HEK293 (cell line): ENCODE data around the gene SIK3.
A peak's percentile ranks its signal among the peaks of the same experiment; 100 is the strongest.

Source experiments
- CTCF ChIA-PET: fragments of 350-600 bp; formaldehyde crosslinking; extraction: SDS; loops from one replicate; lab custom pipeline; 2021; ENCODE audit warnings: antibody characterized with exemption; lab: Yijun Ruan, JAX
- POLR2A ChIA-PET: fragments of 300-600 bp; formaldehyde crosslinking; extraction: SDS; loops from one replicate; lab custom pipeline; 2020; ENCODE audit warnings: antibody characterized with exemption, inconsistent platforms; lab: Yijun Ruan, JAX
- H3K27ac ChIP-seq: fragments of 200-500 bp; sonication (Bioruptor generic); 2 replicates; pipeline ENCODE4 v1.5.1; 2014; ENCODE audit warnings: low read depth, low read length, control low read depth, inconsistent platforms; ENCODE audit errors: extremely low read depth
- H3K36me3 ChIP-seq, 2 experiments: fragments of 200-500 bp in 1 of 2; sonication (Bioruptor generic) in 1 of 2; 1 replicate in 1 of 2; 2 replicates in 1 of 2; pipeline ENCODE4 v1.5.1; 2014 to 2017; ENCODE audit warnings: inconsistent platforms in 2 of 2, low read length in 2 of 2; ENCODE audit not compliant: control insufficient read depth in 2 of 2, insufficient read depth in 1 of 2
- H3K4me1 ChIP-seq: fragments of 200-500 bp; sonication (Bioruptor generic); 2 replicates; pipeline ENCODE4 v1.5.1; 2014; ENCODE audit warnings: mild to moderate bottlenecking, low read length, inconsistent platforms; ENCODE audit not compliant: control insufficient read depth, insufficient read depth
- H3K4me3 ChIP-seq: 2 replicates; pipeline ENCODE4 v1.5.1; 2011; ENCODE audit warnings: low read depth, mild to moderate bottlenecking, control low read depth, low read length, moderate library complexity
- H3K9me3 ChIP-seq: fragments of 200-500 bp; sonication (Bioruptor generic); 2 replicates; pipeline ENCODE4 v1.5.1; 2014; ENCODE audit warnings: low read depth, low read length, inconsistent platforms; ENCODE audit not compliant: control insufficient read depth, insufficient read depth
- BCL11A ChIP-seq: fragments of 450-650 bp; formaldehyde crosslinking; IDR thresholded peaks from 2 replicates; pipeline ENCODE4 v1.5.1; 2016; ENCODE audit warnings: low read depth, missing biosample characterization, missing genetic modification characterization
- FEZF1 ChIP-seq: fragments of 450-650 bp; formaldehyde crosslinking; IDR thresholded peaks from 2 replicates; pipeline ENCODE4 v1.5.1; 2016; ENCODE audit warnings: missing biosample characterization, missing genetic modification characterization
- GFI1B ChIP-seq: fragments of 450-650 bp; formaldehyde crosslinking; IDR thresholded peaks from 2 replicates; pipeline ENCODE4 v1.5.1; 2016; ENCODE audit warnings: missing biosample characterization, missing genetic modification characterization
- GLIS1 ChIP-seq: fragments of 450-650 bp; formaldehyde crosslinking; IDR thresholded peaks from 2 replicates; pipeline ENCODE4 v1.5.1; 2016; ENCODE audit warnings: missing biosample characterization, missing genetic modification characterization
- IKZF3 ChIP-seq: fragments of 450-650 bp; IDR thresholded peaks from 2 replicates; pipeline ENCODE4 v1.5.0; 2018; ENCODE audit warnings: missing biosample characterization, mild to moderate bottlenecking, missing genetic modification characterization, moderate library complexity
- KLF10 ChIP-seq: fragments of 450-650 bp; IDR thresholded peaks from 2 replicates; pipeline ENCODE4 v1.5.1; 2018; ENCODE audit warnings: missing biosample characterization, mild to moderate bottlenecking, missing genetic modification characterization
- OSR2 ChIP-seq: fragments of 450-650 bp; formaldehyde crosslinking; IDR thresholded peaks from 2 replicates; pipeline ENCODE4 v1.5.1; 2016; ENCODE audit warnings: missing biosample characterization, missing genetic modification characterization
- SP7 ChIP-seq: fragments of 450-650 bp; formaldehyde crosslinking; IDR thresholded peaks from 2 replicates; pipeline ENCODE4 v1.5.1; 2016; ENCODE audit warnings: missing biosample characterization, missing genetic modification characterization
- YY2 ChIP-seq: fragments of 450-650 bp; formaldehyde crosslinking; IDR thresholded peaks from 2 replicates; pipeline ENCODE4 v1.5.1; 2016; ENCODE audit warnings: missing biosample characterization, missing genetic modification characterization
- ZFP37 ChIP-seq: fragments of 450-650 bp; formaldehyde crosslinking; IDR thresholded peaks from 2 replicates; pipeline ENCODE4 v1.5.1; 2016; ENCODE audit warnings: missing biosample characterization, missing genetic modification characterization
- ZFP69B ChIP-seq: fragments of 450-650 bp; formaldehyde crosslinking; IDR thresholded peaks from 2 replicates; pipeline ENCODE4 v1.5.1; 2016; ENCODE audit warnings: missing biosample characterization, missing genetic modification characterization
- ZIC2 ChIP-seq: fragments of 450-650 bp; formaldehyde crosslinking; IDR thresholded peaks from 2 replicates; pipeline ENCODE4 v1.5.1; 2016; ENCODE audit warnings: missing biosample characterization, missing genetic modification characterization
- ZNF132 ChIP-seq: fragments of 450-650 bp; formaldehyde crosslinking; IDR thresholded peaks from 2 replicates; pipeline ENCODE4 v1.5.1; 2017; ENCODE audit warnings: missing biosample characterization, missing genetic modification characterization, borderline replicate concordance
- ZNF18 ChIP-seq: fragments of 450-650 bp; formaldehyde crosslinking; IDR thresholded peaks from 2 replicates; pipeline ENCODE4 v1.5.1; 2016; ENCODE audit warnings: missing biosample characterization, missing genetic modification characterization
- ZNF2 ChIP-seq: fragments of 450-650 bp; formaldehyde crosslinking; IDR thresholded peaks from 2 replicates; pipeline ENCODE4 v1.5.1; 2016; ENCODE audit warnings: missing biosample characterization, missing genetic modification characterization
- ZNF449 ChIP-seq: fragments of 450-650 bp; formaldehyde crosslinking; IDR thresholded peaks from 2 replicates; pipeline ENCODE4 v1.5.1; 2017; ENCODE audit warnings: missing biosample characterization, mild to moderate bottlenecking, missing genetic modification characterization, moderate library complexity
- ZNF510 ChIP-seq: fragments of 450-650 bp; formaldehyde crosslinking; IDR thresholded peaks from 2 replicates; pipeline ENCODE4 v1.5.1; 2018; ENCODE audit warnings: mild to moderate bottlenecking, missing genetic modification characterization, missing biosample characterization; ENCODE audit not compliant: insufficient replicate concordance
- ZNF549 ChIP-seq: fragments of 450-650 bp; IDR thresholded peaks from 2 replicates; pipeline ENCODE4 v1.5.1; 2018; ENCODE audit warnings: missing biosample characterization, missing genetic modification characterization, mild to moderate bottlenecking, inconsistent platforms, moderate library complexity
- ZNF600 ChIP-seq: fragments of 450-650 bp; formaldehyde crosslinking; IDR thresholded peaks from 2 replicates; pipeline ENCODE4 v1.5.1; 2016; ENCODE audit warnings: missing biosample characterization, missing genetic modification characterization
- ZNF610 ChIP-seq: fragments of 450-650 bp; formaldehyde crosslinking; IDR thresholded peaks from 2 replicates; pipeline ENCODE4 v1.5.1; 2016; ENCODE audit warnings: missing biosample characterization, missing genetic modification characterization, borderline replicate concordance
- ZNF664 ChIP-seq: fragments of 450-650 bp; formaldehyde crosslinking; IDR thresholded peaks from 2 replicates; pipeline ENCODE4 v1.5.1; 2016; ENCODE audit warnings: missing biosample characterization, missing genetic modification characterization
- ZNF843 ChIP-seq: fragments of 450-650 bp; formaldehyde crosslinking; IDR thresholded peaks from 2 replicates; pipeline ENCODE4 v1.5.1; 2016; ENCODE audit warnings: missing biosample characterization, missing genetic modification characterization
- TF ChIP-seq, protein P1 (sequence below): fragments of 450-650 bp; IDR thresholded peaks from 2 replicates; pipeline ENCODE4 v1.5.1; 2018; ENCODE audit warnings: missing biosample characterization, mild to moderate bottlenecking, missing genetic modification characterization
- TF ChIP-seq, protein P2 (sequence below): fragments of 450-650 bp; formaldehyde crosslinking; IDR thresholded peaks from 2 replicates; pipeline ENCODE4 v1.5.1; 2017; ENCODE audit warnings: missing biosample characterization, missing genetic modification characterization

SIK3 gene

GRCh38 chr11:116853461-116854073 is 244.7 kb downstream of the SIK3 start (continued):
- peak; percentile 88 for TF ChIP-seq ZNF549 (tag by site-specific recombination)
- TF ChIP-seq BCL11A (tag by site-specific recombination) = no peak
- no peak for TF ChIP-seq ZNF510 (tag by site-specific recombination)
- peak; percentile 40; the same call in 1 of the 2 replicates for TF ChIP-seq ZNF449 (tag by site-specific recombination)
- TF ChIP-seq ZNF2 (tag by site-specific recombination) = 0 out of 2 replicates have a peak, but pooled peaks have one; percentile 22
- 0 out of 2 replicates have a peak, but pooled peaks have one; percentile 68 for TF ChIP-seq ZNF610 (tag by site-specific recombination)

DNA sequence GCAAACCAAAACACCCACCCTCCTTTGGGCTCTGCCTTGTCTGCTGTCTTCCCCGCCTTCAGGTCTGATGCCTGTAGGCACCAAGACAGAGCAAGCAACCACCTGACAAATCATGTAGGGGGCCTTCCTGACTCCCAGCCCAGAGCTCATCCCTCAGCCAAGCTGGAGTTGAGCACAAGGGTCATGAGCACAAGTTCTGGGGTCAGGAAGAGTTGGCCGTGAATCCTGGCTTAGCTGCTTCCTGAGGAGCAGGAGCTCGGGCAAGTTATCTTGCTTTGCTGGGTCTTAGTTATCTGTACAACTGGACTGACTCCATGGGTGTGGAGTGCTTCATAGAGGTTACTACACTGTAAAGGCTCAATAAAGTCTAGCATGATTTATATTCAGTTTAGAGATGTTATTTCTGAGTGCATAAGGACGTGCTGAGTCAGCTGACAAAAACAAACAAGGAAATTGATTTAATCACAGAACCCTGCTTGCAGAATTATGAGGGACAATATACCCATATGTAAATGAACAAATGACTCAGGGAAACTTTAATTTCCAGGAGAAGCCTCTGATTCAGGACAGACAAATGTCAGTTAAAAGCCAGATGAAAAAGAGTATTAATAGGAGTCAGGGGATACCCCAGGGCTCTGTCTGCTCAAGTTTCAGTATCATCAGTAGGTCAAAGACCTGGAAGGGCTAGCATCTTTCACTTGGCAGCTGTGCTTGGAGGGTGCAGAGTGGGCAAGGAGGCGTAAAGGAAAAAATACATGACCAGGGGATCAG is 245.8 kb downstream of the SIK3 start:
- no peaks in the 10 kb centered on the region for H3K9me3 ChIP-seq
- no peak overlapping the region for H3K4me3 ChIP-seq
- no peak overlapping the region for H3K27ac ChIP-seq
- H3K4me1 ChIP-seq = peaks cover 2% of the 10 kb centered on the region; the same call in 1 of the 2 replicates
- H3K36me3 ChIP-seq = peaks cover 0 to 47% of the 10 kb centered on the region in 2 experiments; a peak in 1 of 3 replicates
- TF ChIP-seq, protein P1, sequence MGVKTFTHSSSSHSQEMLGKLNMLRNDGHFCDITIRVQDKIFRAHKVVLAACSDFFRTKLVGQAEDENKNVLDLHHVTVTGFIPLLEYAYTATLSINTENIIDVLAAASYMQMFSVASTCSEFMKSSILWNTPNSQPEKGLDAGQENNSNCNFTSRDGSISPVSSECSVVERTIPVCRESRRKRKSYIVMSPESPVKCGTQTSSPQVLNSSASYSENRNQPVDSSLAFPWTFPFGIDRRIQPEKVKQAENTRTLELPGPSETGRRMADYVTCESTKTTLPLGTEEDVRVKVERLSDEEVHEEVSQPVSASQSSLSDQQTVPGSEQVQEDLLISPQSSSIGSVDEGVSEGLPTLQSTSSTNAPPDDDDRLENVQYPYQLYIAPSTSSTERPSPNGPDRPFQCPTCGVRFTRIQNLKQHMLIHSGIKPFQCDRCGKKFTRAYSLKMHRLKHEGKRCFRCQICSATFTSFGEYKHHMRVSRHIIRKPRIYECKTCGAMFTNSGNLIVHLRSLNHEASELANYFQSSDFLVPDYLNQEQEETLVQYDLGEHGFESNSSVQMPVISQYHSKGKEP = no peak
- TF ChIP-seq FEZF1 (tag by site-specific recombination) (peak; percentile 52), YY2 (tag by site-specific recombination) (no peak), GFI1B (peak; percentile 55; the same call in 1 of the 2 replicates), ZNF664 (tag by site-specific recombination) (no peak), ZFP69B (no peak), ZNF18 (tag by site-specific recombination) (no peak), ZNF132 (tag by site-specific recombination) (no peak), ZNF600 (tag by site-specific recombination) (no peak), GLIS1 (peak; percentile 12; the same call in 1 of the 2 replicates), IKZF3 (0 out of 2 replicates have a peak, but pooled peaks have one; percentile 37), ZNF843 (0 out of 2 replicates have a peak, but pooled peaks have one; percentile 26), ZFP37 (tag by site-specific recombination) (no peak), KLF10 (tag by site-specific recombination) (0 out of 2 replicates have a peak, but pooled peaks have one; percentile 14), SP7 (0 out of 2 replicates have a peak, but pooled peaks have one; percentile 19), OSR2 (tag by site-specific recombination) (peak; percentile 59), ZIC2 (tag by site-specific recombination) (peak; percentile 32; the same call in 1 of the 2 replicates)
- TF ChIP-seq, protein P2, sequence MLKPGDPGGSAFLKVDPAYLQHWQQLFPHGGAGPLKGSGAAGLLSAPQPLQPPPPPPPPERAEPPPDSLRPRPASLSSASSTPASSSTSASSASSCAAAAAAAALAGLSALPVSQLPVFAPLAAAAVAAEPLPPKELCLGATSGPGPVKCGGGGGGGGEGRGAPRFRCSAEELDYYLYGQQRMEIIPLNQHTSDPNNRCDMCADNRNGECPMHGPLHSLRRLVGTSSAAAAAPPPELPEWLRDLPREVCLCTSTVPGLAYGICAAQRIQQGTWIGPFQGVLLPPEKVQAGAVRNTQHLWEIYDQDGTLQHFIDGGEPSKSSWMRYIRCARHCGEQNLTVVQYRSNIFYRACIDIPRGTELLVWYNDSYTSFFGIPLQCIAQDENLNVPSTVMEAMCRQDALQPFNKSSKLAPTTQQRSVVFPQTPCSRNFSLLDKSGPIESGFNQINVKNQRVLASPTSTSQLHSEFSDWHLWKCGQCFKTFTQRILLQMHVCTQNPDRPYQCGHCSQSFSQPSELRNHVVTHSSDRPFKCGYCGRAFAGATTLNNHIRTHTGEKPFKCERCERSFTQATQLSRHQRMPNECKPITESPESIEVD (tag by site-specific recombination) = peak; percentile 32; the same call in 1 of the 2 replicates
- POLR2A ChIA-PET = interaction anchor here (1.6 kb wide), 1 partner anchor 17 kb away, joined by 4 read pairs; no protein-coding TSS in a partner anchor
- CTCF ChIA-PET = interaction anchor here (0.6 to 1.2 kb wide), 6 partner anchors 16 to 293 kb away, joined by 3 to 10 read pairs (median 3); no protein-coding TSS in a partner anchor
